C4-2B (cell line): ENCODE measurements around the gene LMF1.

Source experiments
- CTCF ChIP-seq: fragments of 450-650 bp; conservative IDR thresholded peaks from 2 replicates; pipeline ENCODE4 v1.5.1; 2017; ENCODE audit warnings: mild to moderate bottlenecking
- ZFX ChIP-seq: fragments of 450-650 bp; IDR thresholded peaks from 2 replicates; pipeline ENCODE4 v1.6.1; 2017

DNA sequence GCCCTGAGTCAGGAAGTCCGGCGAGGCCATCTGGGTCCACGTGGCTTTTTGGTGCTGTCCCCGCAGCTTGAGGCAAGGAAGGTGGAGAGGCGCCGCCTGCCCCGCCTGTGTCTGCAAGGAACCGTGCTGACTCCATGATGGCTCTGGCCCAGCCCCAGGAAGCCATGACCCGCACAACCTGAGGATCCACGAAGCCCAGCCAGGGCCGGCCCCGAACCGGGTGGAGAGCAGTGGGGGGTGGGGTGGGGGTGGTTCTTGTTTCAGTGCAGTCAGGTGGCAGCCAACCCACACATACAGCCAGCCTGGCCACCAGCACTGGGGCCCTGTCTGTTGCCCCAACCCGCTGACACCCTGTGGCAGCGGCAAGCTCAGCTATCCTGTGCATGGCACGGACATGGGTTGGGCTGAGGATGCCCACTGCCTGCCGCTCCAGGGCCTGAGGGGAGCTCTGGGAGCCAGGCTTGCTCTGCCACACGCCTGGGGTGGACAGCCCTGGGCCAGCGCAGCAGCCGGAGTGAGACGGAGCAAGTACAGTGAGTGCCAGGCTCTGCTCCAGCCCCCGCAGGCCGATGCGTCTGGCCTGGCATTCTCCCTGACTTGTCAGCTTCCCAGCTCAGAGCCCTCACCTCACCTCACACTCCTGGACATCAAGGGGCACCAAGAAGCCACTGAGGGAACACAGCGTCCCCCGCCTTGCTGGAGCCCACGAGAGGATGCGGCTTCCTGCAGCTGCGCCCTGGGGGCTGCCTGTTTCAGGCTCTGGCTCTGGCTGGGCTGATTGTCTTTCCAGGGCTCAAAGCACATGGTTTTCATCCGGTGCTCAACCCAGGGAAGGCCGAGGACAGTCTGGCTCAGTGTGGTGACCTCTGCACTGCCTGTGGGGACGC, 68.8 kb downstream of the LMF1 start:
- TF ChIP-seq CTCF, result no peak
- TF ChIP-seq ZFX, result no peak
